HFFc6 (cell line): Measurements from ENCODE around the gene BMP7. TPM values are rescaled to one million over a fixed set of nuclear protein-coding genes. Genes with fewer than 3 reads are reported as not detected.

ENCODE experiments used
- DNase-seq: peaks from one replicate; pipeline ENCODE4 v3.0.0-alpha.2; 2018
- H3K27ac Mint-ChIP-seq: 2 replicates; pipeline ENCODE4 v1.8.0; 2020; ENCODE audit warnings: mild to moderate bottlenecking, mixed read lengths
- H3K27me3 Mint-ChIP-seq: 2 replicates; pipeline ENCODE4 v1.8.0; 2021; ENCODE audit warnings: mild to moderate bottlenecking, moderate library complexity, mixed read lengths; ENCODE audit not compliant: insufficient read depth
- H3K36me3 Mint-ChIP-seq: 2 replicates; pipeline ENCODE4 v1.8.0; 2021; ENCODE audit warnings: low read depth, mixed read lengths
- H3K4me1 Mint-ChIP-seq: 2 replicates; pipeline ENCODE4 v1.8.0; 2020; ENCODE audit warnings: low read depth, mixed read lengths
- H3K4me3 Mint-ChIP-seq: 2 replicates; pipeline ENCODE4 v1.8.0; 2020; ENCODE audit warnings: mild to moderate bottlenecking, moderate library complexity, mixed read lengths
- H3K9me3 Mint-ChIP-seq: 2 replicates; pipeline ENCODE4 v1.8.0; 2020; ENCODE audit warnings: mild to moderate bottlenecking, mixed read lengths
- CTCF ChIP-seq: fragments of 200-600 bp; sonication (generic); IDR thresholded peaks from 2 replicates; pipeline ENCODE4 v1.5.0; 2021; ENCODE audit warnings: antibody characterized with exemption, mild to moderate bottlenecking
- total RNA-seq, 6 experiments: library from RNA; stranded (reverse); fragmentation: NEBNext Ultra II Directional; extraction: Animal tissue kit (Norgen Biotek cat#: 25700); gene quantifications; 2 replicates in 1 of 6; 3 replicates in 5 of 6; pipeline ENCODE4 v1.2.3, GENCODE V29; 2021

Gene BMP7
- total RNA-seq, 6 experiments from 2014 or later: not detected

DNA sequence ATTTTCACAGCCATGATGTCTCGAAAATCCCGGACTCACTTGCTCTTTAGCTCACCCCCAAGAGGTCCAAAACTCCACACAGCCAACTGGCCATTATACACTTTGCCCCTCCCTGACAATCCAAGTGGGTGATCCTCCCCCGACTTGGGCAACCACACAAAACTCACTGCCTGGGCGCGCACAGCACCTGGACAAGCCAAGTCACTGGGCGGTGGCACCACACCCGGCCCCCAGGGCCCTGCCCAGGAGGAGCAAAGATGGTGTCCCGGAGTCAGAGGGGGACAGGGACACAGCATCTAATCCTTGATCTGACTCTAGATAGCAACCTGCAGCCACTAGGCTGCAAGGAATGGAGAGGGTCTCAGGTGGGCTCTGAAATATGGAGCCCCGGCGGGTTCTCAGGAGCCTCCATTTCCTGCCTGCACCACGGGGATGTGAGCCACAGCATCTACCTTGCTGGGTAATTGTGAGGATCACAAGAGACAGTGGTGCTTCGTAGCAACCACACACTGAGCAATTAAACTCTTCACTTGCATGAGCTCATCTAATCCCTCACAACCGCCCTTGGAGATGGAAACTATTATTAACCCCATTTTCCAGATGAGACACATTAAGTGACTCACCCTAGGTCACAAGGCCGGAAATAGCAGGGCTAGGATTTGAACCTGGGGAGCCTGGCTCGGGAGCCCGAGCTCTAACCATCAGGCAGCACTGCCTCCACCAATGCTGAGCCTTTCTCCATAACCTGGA lies 66.6 kb downstream of the BMP7 start:
- no peak for TF ChIP-seq CTCF
- Mint-ChIP-seq H3K36me3 (no peaks in the 10 kb centered on the region), H3K9me3 (no peaks in the 10 kb centered on the region; the same call in 1 of the 2 replicates), H3K4me3 (no peak overlapping the region), H3K27ac (no peak overlapping the region; the same call in 1 of the 2 replicates), H3K4me1 (peaks cover 17% of the 10 kb centered on the region), H3K27me3 (peaks cover 14% of the 10 kb centered on the region)
- peak; percentile 20 for DNase-seq

DNA sequence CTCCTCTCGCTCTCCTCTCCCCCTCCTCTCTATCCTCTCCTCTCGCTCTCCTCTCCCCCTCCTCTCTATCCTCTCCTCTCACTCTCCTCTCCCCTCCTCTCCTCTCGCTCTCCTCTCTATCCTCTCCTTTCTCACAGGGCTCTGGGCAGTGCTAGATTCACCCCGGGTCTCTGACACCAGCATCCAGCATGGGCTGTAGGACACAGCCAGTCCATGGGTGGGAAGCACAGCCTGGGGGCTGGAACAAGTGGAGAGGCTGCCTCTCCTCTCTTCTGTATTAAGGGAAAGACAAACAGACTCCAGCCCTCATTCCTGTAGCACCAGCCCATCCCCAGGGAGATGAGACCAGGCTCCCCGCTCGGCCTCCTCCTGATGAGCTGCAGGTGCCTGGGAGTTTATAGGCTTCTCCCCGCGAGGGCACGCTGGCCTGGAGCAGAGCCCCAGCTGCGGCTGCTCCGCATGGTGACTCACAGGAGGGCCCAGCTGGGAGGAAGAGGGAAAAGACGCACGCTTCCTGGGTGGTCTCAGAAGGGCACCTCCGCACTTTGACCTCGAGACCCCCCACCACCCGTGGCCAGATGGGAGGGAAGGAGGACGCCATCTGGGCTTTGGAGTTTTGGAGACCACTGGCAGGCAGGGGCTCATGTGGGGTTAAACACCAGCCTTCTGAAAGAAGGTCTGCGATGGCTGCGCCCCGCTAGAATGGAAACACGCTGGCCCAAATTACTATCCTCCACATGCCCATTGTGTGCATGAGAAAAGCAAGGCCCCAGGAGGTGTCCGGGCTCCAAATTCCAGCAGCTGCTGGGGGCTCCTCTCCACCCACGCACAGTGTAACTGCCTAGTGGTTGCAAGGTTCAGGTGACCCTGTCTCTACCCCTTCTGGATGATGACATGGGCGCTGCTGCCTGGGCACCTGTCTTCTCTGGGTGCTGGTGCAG lies 68.0 kb downstream of the BMP7 start:
- Mint-ChIP-seq H3K4me3 (no peak overlapping the region), H3K9me3 (no peaks in the 10 kb centered on the region), H3K36me3 (no peaks in the 10 kb centered on the region), H3K27ac (no peak overlapping the region), H3K4me1 (peaks cover 16% of the 10 kb centered on the region), H3K27me3 (peaks cover 10% of the 10 kb centered on the region)
- no peak for DNase-seq
- no peak for TF ChIP-seq CTCF

DNA sequence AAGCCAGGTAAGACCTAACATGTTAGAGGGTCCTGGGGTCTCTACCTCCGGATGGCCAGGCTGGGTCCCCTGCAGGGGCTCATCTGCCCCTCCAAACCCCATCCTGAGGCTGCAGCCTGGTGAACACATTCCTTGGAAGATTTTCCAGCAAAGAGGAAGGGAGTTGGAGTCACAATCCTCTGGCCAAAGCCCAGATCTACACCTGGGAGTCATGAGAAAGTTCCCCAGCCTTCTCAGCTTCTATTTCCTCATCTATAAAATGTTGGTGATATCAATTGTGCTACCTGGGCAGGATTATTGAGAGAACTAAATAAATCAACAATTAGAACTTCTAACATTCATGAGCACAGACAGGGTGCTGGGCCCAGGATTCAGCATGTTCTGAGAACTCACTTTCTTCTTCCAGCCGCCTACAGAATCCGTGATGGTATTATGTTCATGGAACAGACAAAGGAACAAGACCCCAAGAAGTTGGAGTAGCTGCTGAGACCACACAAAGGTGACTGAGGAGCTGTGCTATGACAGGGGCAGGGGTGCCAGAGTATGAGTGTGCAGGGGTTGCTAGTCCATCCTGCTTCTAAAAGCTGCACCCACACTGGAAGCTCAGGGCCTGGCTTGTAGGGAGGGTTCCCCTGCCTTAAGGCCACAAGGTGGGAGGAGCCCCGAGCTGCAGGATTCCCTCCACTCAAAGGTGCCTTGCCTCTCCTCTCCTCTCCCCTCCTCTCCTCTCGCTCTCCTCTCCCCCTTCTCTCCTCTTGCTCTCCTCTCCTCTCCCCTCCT lies 68.9 kb downstream of the BMP7 start:
- Mint-ChIP-seq H3K9me3 (no peaks in the 10 kb centered on the region), H3K4me3 (no peak overlapping the region), H3K27ac (no peak overlapping the region), H3K4me1 (peaks cover 16% of the 10 kb centered on the region), H3K27me3 (peaks cover 8% of the 10 kb centered on the region), H3K36me3 (no peaks in the 10 kb centered on the region)
- DNase-seq: no peak
- TF ChIP-seq CTCF: no peak

DNA sequence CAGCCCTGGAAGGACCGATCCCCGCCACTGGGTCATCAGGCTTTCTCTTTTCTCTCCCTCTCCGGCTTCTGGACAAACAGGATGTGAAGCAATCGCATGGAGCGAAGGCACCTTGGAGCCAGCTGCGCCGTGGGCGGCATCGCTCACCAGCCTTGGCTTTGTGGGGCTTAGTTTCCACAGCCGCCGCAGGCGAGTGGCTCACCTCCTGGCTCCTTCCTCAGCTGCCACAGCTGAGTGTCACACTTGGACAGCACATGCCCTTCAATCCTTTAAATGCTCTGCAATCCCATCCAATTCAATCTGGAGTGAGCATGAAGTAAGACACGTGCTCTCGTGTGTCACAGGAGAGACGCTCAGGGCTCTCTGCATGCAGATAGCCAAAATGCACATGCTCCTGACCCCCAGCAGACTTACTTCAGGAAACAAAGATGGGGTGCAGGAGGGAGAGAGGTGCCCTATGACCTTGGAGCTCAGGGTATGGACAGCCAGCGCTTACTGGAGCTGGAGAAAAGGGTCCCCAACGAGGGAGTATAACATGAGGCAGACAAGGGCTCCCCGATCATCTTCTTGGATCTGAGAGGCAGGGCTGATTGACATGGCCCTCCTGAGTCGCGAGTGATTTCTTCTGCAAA lies 70.9 kb downstream of the BMP7 start:
- H3K27ac Mint-ChIP-seq: peak overlapping the region; percentile 76; the same call in 1 of the 2 replicates
- H3K36me3 Mint-ChIP-seq: no peaks in the 10 kb centered on the region
- H3K27me3 Mint-ChIP-seq: peaks cover 8% of the 10 kb centered on the region

More for the DNA sequence above, 70.9 kb downstream of the BMP7 start:
- Mint-ChIP-seq H3K4me1 (peaks cover 23% of the 10 kb centered on the region), H3K9me3 (no peaks in the 10 kb centered on the region), H3K4me3 (peak overlapping the region; percentile 16; the same call in 1 of the 2 replicates)
- DNase-seq: peak; percentile 78
- TF ChIP-seq CTCF: no peak
